Epithelial cell of proximal tubule (primary cell): Measurements from ENCODE around the gene CORO2A. TPM values are rescaled to one million over a fixed set of nuclear protein-coding genes. Genes with fewer than 3 reads are reported as not detected.

Source experiments
- DNase-seq: peaks from one replicate; pipeline ENCODE4 v3.0.0-alpha.2; 2011; ENCODE audit warnings: low read depth
- H3K4me3 ChIP-seq: 2 replicates; pipeline ENCODE4 v1.5.1; 2011; ENCODE audit warnings: low read depth, mild to moderate bottlenecking, low read length
- CTCF ChIP-seq: conservative IDR thresholded peaks from 2 replicates; pipeline ENCODE4 v1.5.1; 2012; ENCODE audit warnings: low read depth, mild to moderate bottlenecking, low read length
- total RNA-seq: library from RNA; depleted of rRNA; stranded (reverse); fragments of >200 nt; gene quantifications from 2 replicates; pipeline ENCODE4 v1.2.3, GENCODE V29; 2015

Gene CORO2A
- total RNA-seq, 1 donor from 2014 or later = 5.7 TPM

- TF ChIP-seq CTCF = no peak
- no peak overlapping the region for H3K4me3 ChIP-seq
- no peak for DNase-seq
These were observed 22.4 kb upstream of the CORO2A start for GRCh38 chr9:98214811-98215210.

DNA sequence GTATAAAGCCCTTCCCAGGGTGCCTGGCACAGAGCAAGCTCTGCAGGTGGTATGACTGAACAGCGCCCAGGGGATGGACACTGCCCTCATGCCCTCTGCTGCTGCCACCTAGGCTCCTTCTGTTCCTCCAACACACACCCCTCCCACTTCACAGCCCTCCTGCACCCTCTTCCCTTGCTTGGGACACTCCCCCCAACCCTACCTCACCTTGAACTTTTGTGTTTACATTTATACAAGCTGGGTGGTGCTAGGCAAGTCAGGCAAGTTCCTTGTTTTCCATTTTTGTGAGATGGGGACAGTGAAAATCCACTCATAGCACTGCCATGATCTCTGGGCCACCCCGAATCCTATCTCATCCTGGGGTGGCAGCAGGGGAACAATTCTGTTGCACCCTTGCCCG lies 18.8 kb upstream of the CORO2A start:
- DNase-seq = no peak
- H3K4me3 ChIP-seq = no peak overlapping the region
- no peak for TF ChIP-seq CTCF

DNA sequence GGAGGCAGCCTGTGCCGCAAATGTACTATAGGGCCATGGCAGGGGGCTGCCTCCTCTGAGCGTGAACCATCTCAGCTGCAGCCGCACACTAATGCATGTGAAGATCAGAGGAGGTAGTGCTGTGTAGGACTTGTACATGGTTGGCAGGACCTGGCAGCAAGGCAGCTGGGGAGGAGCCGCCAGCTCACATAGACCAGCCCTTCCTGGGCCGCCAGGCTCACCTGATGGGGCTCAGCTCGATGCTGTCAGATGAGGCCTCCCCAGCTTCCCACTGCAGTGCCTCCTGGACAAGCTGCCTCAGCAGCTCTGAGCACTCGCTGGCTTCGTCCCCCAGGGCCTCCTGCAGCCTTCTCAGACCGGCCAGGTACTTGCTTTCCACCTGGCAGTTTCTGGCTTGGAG lies 18.0 kb upstream of the CORO2A start:
- TF ChIP-seq CTCF = no peak
- H3K4me3 ChIP-seq = no peak overlapping the region
- no peak for DNase-seq

GRCh38 chr9:98209530-98209929 lies 17.1 kb upstream of the CORO2A start:
- TF ChIP-seq CTCF = no peak
- no peak for DNase-seq
- H3K4me3 ChIP-seq = no peak overlapping the region

GRCh38 chr9:98208635-98209034 lies 16.2 kb upstream of the CORO2A start:
- H3K4me3 ChIP-seq = no peak overlapping the region
- TF ChIP-seq CTCF = no peak
- DNase-seq = no peak

- TF ChIP-seq CTCF = no peak
- no peak overlapping the region for H3K4me3 ChIP-seq
- DNase-seq = no peak
These were observed 15.2 kb upstream of the CORO2A start for GRCh38 chr9:98207606-98208005.

DNA sequence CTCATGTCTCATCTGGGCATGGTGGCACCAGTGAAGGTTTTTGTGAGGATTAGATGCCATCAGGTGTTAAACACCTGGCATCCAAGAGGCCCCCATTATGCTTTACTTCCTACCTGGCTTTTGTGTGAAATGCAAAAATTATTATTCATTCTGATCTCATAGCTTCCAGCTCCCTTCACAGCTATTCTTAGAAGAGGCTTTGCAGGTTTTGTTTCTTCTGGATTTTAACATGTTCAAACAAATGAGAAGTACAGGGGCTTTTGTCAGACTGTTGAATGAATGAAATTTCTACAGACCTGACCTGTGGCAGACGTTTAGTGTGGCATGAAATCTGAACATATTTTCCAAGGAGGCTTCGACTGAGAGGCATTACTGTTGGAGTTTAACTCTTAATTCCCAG lies 14.3 kb upstream of the CORO2A start:
- no peak overlapping the region for H3K4me3 ChIP-seq
- no peak for DNase-seq
- TF ChIP-seq CTCF = no peak
